HepG2 (cell line): ENCODE results near the gene SIRT7. TPM values are rescaled to one million over a fixed set of nuclear protein-coding genes. Genes with fewer than 3 reads are reported as not detected.

ENCODE experiments used
- ETV5 ChIP-seq: IDR thresholded peaks from 2 replicates; pipeline ENCODE4 v1.6.1; 2018; ENCODE audit warnings: missing biosample characterization, missing genetic modification reagents, inconsistent platforms, borderline replicate concordance
- IKZF1 ChIP-seq: fragments of 450-650 bp; IDR thresholded peaks from 2 replicates; pipeline ENCODE4 v1.7.1; 2016
- IKZF4 ChIP-seq: sonication (generic); formaldehyde crosslinking; IDR thresholded peaks from 2 replicates; pipeline ENCODE4 v1.5.1; 2020; ENCODE audit warnings: borderline replicate concordance, mild to moderate bottlenecking, low read depth, missing genetic modification reagents; ENCODE audit errors: not compliant biosample characterization
- MAF1 ChIP-seq: sonication (generic); formaldehyde crosslinking; IDR thresholded peaks from 2 replicates; pipeline ENCODE4 v1.5.0; 2020; ENCODE audit warnings: missing genetic modification reagents, borderline replicate concordance
- MAFF ChIP-seq: IDR thresholded peaks from 2 replicates; pipeline ENCODE4 v1.6.1; 2011; ENCODE audit warnings: low read depth, low read length, improper control_type of control experiment
- MAZ ChIP-seq, 2 experiments: sonication (generic) in 1 of 2; formaldehyde crosslinking in 1 of 2; IDR thresholded peaks; 2 replicates each; pipeline versions ENCODE4 v1.5.0 to v1.6.1; 2012 to 2020; ENCODE audit warnings: low read depth in 2 of 2, mild to moderate bottlenecking in 2 of 2, borderline replicate concordance in 1 of 2, improper control_type of control experiment in 1 of 2, low read length in 1 of 2, missing genetic modification reagents in 1 of 2, moderate library complexity in 1 of 2
- PCBP2 ChIP-seq: fragments of 200-400 bp; formaldehyde crosslinking; optimal IDR thresholded peaks from 2 replicates; pipeline ENCODE3; 2018; ENCODE audit warnings: low read length, low read depth; ENCODE audit not compliant: poor library complexity, severe bottlenecking
- PITX1 ChIP-seq: sonication (generic); formaldehyde crosslinking; IDR thresholded peaks from 2 replicates; pipeline ENCODE4 v1.5.1; 2020; ENCODE audit warnings: mild to moderate bottlenecking, missing genetic modification reagents
- RELA ChIP-seq: sonication (generic); formaldehyde crosslinking; IDR thresholded peaks from 2 replicates; pipeline ENCODE4 v1.4.0; 2020; ENCODE audit warnings: missing genetic modification reagents
- SNAPC4 ChIP-seq: sonication (generic); formaldehyde crosslinking; IDR thresholded peaks from 2 replicates; pipeline ENCODE4 v1.4.0; 2020; ENCODE audit warnings: mild to moderate bottlenecking, missing genetic modification reagents
- TBX3 ChIP-seq: fragments of 450-650 bp; IDR thresholded peaks from 2 replicates; pipeline ENCODE4 v1.6.1; 2017; ENCODE audit warnings: antibody characterized with exemption, mild to moderate bottlenecking, inconsistent platforms, borderline replicate concordance
- TFDP1 ChIP-seq: IDR thresholded peaks from 2 replicates; pipeline ENCODE4 v1.6.1; 2016; ENCODE audit warnings: missing compliant biosample characterization, missing genetic modification reagents, borderline replicate concordance
- TOE1 ChIP-seq: sonication (generic); formaldehyde crosslinking; IDR thresholded peaks from 2 replicates; pipeline ENCODE4 v1.4.0; 2020; ENCODE audit warnings: mild to moderate bottlenecking, missing genetic modification reagents
- ZC3H13 ChIP-seq: sonication (generic); formaldehyde crosslinking; IDR thresholded peaks from 2 replicates; pipeline ENCODE4 v1.8.1; 2023; ENCODE audit warnings: mild to moderate bottlenecking, missing genetic modification reagents, moderate library complexity
- ZFX ChIP-seq: sonication (generic); formaldehyde crosslinking; IDR thresholded peaks from 2 replicates; pipeline ENCODE4 v1.4.0; 2020; ENCODE audit warnings: mild to moderate bottlenecking, low read depth, missing genetic modification reagents, moderate library complexity
- ZFYVE20 ChIP-seq: sonication (generic); formaldehyde crosslinking; IDR thresholded peaks from 2 replicates; pipeline ENCODE4 v1.8.0; 2023; ENCODE audit warnings: low read depth, mild to moderate bottlenecking, moderate library complexity, missing genetic modification reagents, borderline replicate concordance
- ZNF10 ChIP-seq: sonication (generic); formaldehyde crosslinking; IDR thresholded peaks from 2 replicates; pipeline ENCODE4 v1.4.0; 2020; ENCODE audit warnings: mild to moderate bottlenecking, low read depth, missing genetic modification reagents, borderline replicate concordance
- ZNF281 ChIP-seq: sonication (generic); formaldehyde crosslinking; IDR thresholded peaks from 2 replicates; pipeline ENCODE4 v1.4.0; 2020; ENCODE audit warnings: missing genetic modification reagents, borderline replicate concordance
- ZNF510 ChIP-seq: sonication (generic); formaldehyde crosslinking; IDR thresholded peaks from 2 replicates; pipeline ENCODE4 v1.4.0; 2020; ENCODE audit warnings: low read depth, mild to moderate bottlenecking, missing genetic modification reagents
- polyA plus RNA-seq, 8 experiments: library from polyadenylated mRNA; depleted of rRNA in 3 of 8; stranded (reverse) in 7 of 8; unstranded in 1 of 8; fragments of >200 nt; fragmentation: Illumina TruSeq in 4 of 8; extraction: Trizol in 4 of 8; gene quantifications; 2 replicates each; pipeline versions ENCODE4 v1.2.1 to v1.2.3, GENCODE V29; 2011 to 2016; ENCODE audit warnings: low read depth in 4 of 8, missing spikeins in 1 of 8, mixed read lengths in 1 of 8; ENCODE audit not compliant: insufficient read depth in 1 of 8
- total RNA-seq, 5 experiments: library from RNA; depleted of rRNA; stranded (reverse); fragments of >200 nt; fragmentation: Illumina TruSeq; extraction: Trizol; gene quantifications; 2 replicates each; pipeline ENCODE4 v1.2.3, GENCODE V29; 2016; ENCODE audit warnings: low read depth in 1 of 5

Gene SIRT7
- total and polyA plus RNA-seq, 2 of the 13 experiments (the other 11 are each of a cell fraction or from before 2014, with no cell fraction given): 8.3 to 24.8 TPM

GRCh38 chr17:81926451-81927151, 8.6 kb upstream of the SIRT7 start (continued):
- TF ChIP-seq ZFX (CRISPR knock-in tag): peak; percentile 65
- peak; percentile 17; the same call in 1 of the 2 replicates for TF ChIP-seq TFDP1 (CRISPR knock-in tag)
- TF ChIP-seq ZNF281 (CRISPR knock-in tag): peak; percentile 44; the same call in 1 of the 2 replicates
- TF ChIP-seq ZFYVE20: no peak
- TF ChIP-seq TBX3: no peak
- TF ChIP-seq SNAPC4: peak; percentile 51; the same call in 1 of the 2 replicates
- TF ChIP-seq IKZF4 (CRISPR knock-in tag): no peak
- TF ChIP-seq ETV5 (CRISPR knock-in tag): peak; percentile 82; the same call in 1 of the 2 replicates
- TF ChIP-seq ZNF10 (CRISPR knock-in tag): no peak
- no peak for TF ChIP-seq PCBP2
- peak; percentile 59; the same call in 1 of the 2 replicates for TF ChIP-seq MAZ (IDR thresholded peaks at IDR 0.05; ENCODE audit: borderline replicate concordance, low read depth, low read length)
- TF ChIP-seq MAZ (CRISPR knock-in tag; IDR thresholded peaks at IDR 0.05; ENCODE audit: low read depth): peak; percentile 75
- no peak for TF ChIP-seq TOE1 (CRISPR knock-in tag)
- peak; percentile 62; the same call in 1 of the 2 replicates for TF ChIP-seq ZC3H13
- no peak for TF ChIP-seq IKZF1
- TF ChIP-seq ZNF510: 0 out of 2 replicates have a peak, but pooled peaks have one; percentile 38
- peak; percentile 67; the same call in 1 of the 2 replicates for TF ChIP-seq MAF1 (CRISPR knock-in tag)
- no peak for TF ChIP-seq PITX1 (CRISPR knock-in tag)
- TF ChIP-seq RELA (CRISPR knock-in tag): peak; percentile 69; the same call in 1 of the 2 replicates
- peak; percentile 94 for TF ChIP-seq MAFF
